DOHH2 (cell line): ENCODE measurements around the gene FAM72C.
"Not testable (repeated sequence)": the region's sequence is repeated elsewhere in the genome, so short reads cannot be mapped to it uniquely, and the experiment has no call there.

Experiments used
- H3F3A ChIP-seq: fragments of 200-600 bp; sonication (generic), shearing (Covaris generic); 2 replicates; pipeline ENCODE4 v1.6.0; 2016; ENCODE audit warnings: antibody characterized with exemption, mild to moderate bottlenecking; ENCODE audit not compliant: control insufficient read depth, insufficient read depth
- H3K27ac ChIP-seq: fragments of 200-600 bp; sonication (generic); 2 replicates; pipeline ENCODE4 v1.5.1; 2014; ENCODE audit warnings: low read depth, mild to moderate bottlenecking, low read length, moderate library complexity
- H3K27me3 ChIP-seq: fragments of 200-600 bp; sonication (generic); 2 replicates; pipeline ENCODE4 v1.6.1; 2014; ENCODE audit warnings: mild to moderate bottlenecking, low read length, mixed read lengths; ENCODE audit not compliant: control insufficient read depth
- H3K36me3 ChIP-seq: fragments of 200-600 bp; sonication (generic); 2 replicates; pipeline ENCODE4 v1.6.1; 2014; ENCODE audit warnings: mild to moderate bottlenecking, low read length, moderate library complexity, mixed read lengths; ENCODE audit not compliant: control insufficient read depth
- H3K4me1 ChIP-seq: fragments of 200-600 bp; sonication (generic); 2 replicates; pipeline ENCODE4 v1.6.1; 2014; ENCODE audit warnings: mild to moderate bottlenecking, low read length, mixed read lengths; ENCODE audit not compliant: control insufficient read depth
- H3K4me2 ChIP-seq: fragments of 200-600 bp; sonication (generic); 2 replicates; pipeline ENCODE4 v1.6.0; 2014; ENCODE audit warnings: mild to moderate bottlenecking, low read length, moderate library complexity
- H3K4me3 ChIP-seq: fragments of 200-600 bp; sonication (generic); 2 replicates; pipeline ENCODE4 v1.5.1; 2014; ENCODE audit warnings: mild to moderate bottlenecking, low read length, mixed read lengths
- H3K79me2 ChIP-seq: fragments of 200-600 bp; sonication (generic); 2 replicates; pipeline ENCODE4 v1.6.1; 2014; ENCODE audit warnings: mild to moderate bottlenecking, low read length, mixed read lengths; ENCODE audit not compliant: control insufficient read depth
- H3K9me2 ChIP-seq: fragments of 200-600 bp; sonication (generic); replicated peaks from 2 replicates; pipeline ENCODE4 v1.6.1; 2014; ENCODE audit warnings: mild to moderate bottlenecking, low read length, mixed read lengths; ENCODE audit not compliant: control insufficient read depth
- H3K9me3 ChIP-seq: fragments of 200-600 bp; sonication (generic); 2 replicates; pipeline ENCODE4 v1.6.1; 2014; ENCODE audit warnings: antibody characterized with exemption, low read length, mixed read lengths; ENCODE audit not compliant: control insufficient read depth, insufficient read depth
- H4K20me1 ChIP-seq: fragments of 200-600 bp; sonication (generic); 2 replicates; pipeline ENCODE4 v1.6.0; 2014; ENCODE audit warnings: low read depth, mild to moderate bottlenecking, antibody characterized with exemption, low read length, moderate library complexity; ENCODE audit not compliant: control insufficient read depth, insufficient read depth

The FAM72C gene

GRCh38 chr1:144009410-144009809 lies 37.6 kb upstream of the FAM72C start:
- H3K4me3 ChIP-seq, H3K4me2 ChIP-seq, H3K27ac ChIP-seq, H3K36me3 ChIP-seq, H3K9me2 ChIP-seq, H3K4me1 ChIP-seq, H3K79me2 ChIP-seq, H3K27me3 ChIP-seq, H3K9me3 ChIP-seq, H4K20me1 ChIP-seq, H3F3A ChIP-seq: not testable (repeated sequence)

GRCh38 chr1:144004259-144004658 lies 32.5 kb upstream of the FAM72C start:
- not testable (repeated sequence) for H3K4me2 ChIP-seq, H3K27ac ChIP-seq, H4K20me1 ChIP-seq, H3K9me3 ChIP-seq, H3K27me3 ChIP-seq, H3K79me2 ChIP-seq, H3K36me3 ChIP-seq, H3K4me1 ChIP-seq, H3K9me2 ChIP-seq, H3F3A ChIP-seq, H3K4me3 ChIP-seq

- H3K27ac ChIP-seq, H4K20me1 ChIP-seq, H3K9me3 ChIP-seq, H3F3A ChIP-seq, H3K4me1 ChIP-seq, H3K36me3 ChIP-seq, H3K4me2 ChIP-seq, H3K9me2 ChIP-seq, H3K4me3 ChIP-seq, H3K79me2 ChIP-seq, H3K27me3 ChIP-seq: not testable (repeated sequence)
Measured at GRCh38 chr1:144003306-144004029, 31.7 kb upstream of the FAM72C start.

GRCh38 chr1:144002141-144002881 lies 30.5 kb upstream of the FAM72C start:
- H3F3A ChIP-seq, H3K4me3 ChIP-seq, H4K20me1 ChIP-seq, H3K27ac ChIP-seq, H3K27me3 ChIP-seq, H3K4me2 ChIP-seq, H3K4me1 ChIP-seq, H3K79me2 ChIP-seq, H3K9me3 ChIP-seq, H3K9me2 ChIP-seq, H3K36me3 ChIP-seq: not testable (repeated sequence)

- not testable (repeated sequence) for H3K79me2 ChIP-seq, H3K36me3 ChIP-seq, H3K4me3 ChIP-seq, H3K4me2 ChIP-seq, H4K20me1 ChIP-seq, H3K4me1 ChIP-seq, H3K27me3 ChIP-seq, H3K27ac ChIP-seq, H3K9me3 ChIP-seq, H3F3A ChIP-seq, H3K9me2 ChIP-seq
Measured at GRCh38 chr1:144001077-144001476, 29.3 kb upstream of the FAM72C start.

GRCh38 chr1:143996020-143996419 lies 24.2 kb upstream of the FAM72C start:
- not testable (repeated sequence) for H3F3A ChIP-seq, H3K27ac ChIP-seq, H3K79me2 ChIP-seq, H3K4me3 ChIP-seq, H3K27me3 ChIP-seq, H3K9me2 ChIP-seq, H4K20me1 ChIP-seq, H3K36me3 ChIP-seq, H3K9me3 ChIP-seq, H3K4me1 ChIP-seq, H3K4me2 ChIP-seq

- not testable (repeated sequence) for H3K9me3 ChIP-seq, H3K4me2 ChIP-seq, H3K4me1 ChIP-seq, H3K36me3 ChIP-seq, H4K20me1 ChIP-seq, H3K27me3 ChIP-seq, H3K9me2 ChIP-seq, H3K27ac ChIP-seq, H3F3A ChIP-seq, H3K79me2 ChIP-seq, H3K4me3 ChIP-seq
Measured at GRCh38 chr1:143993301-143993907, 21.6 kb upstream of the FAM72C start.

GRCh38 chr1:143990699-143991098 lies 18.9 kb upstream of the FAM72C start:
- not testable (repeated sequence) for H3K4me1 ChIP-seq, H4K20me1 ChIP-seq, H3K4me3 ChIP-seq

More at GRCh38 chr1:143990699-143991098, 18.9 kb upstream of the FAM72C start:
- not testable (repeated sequence) for H3K9me2 ChIP-seq, H3K4me2 ChIP-seq, H3K9me3 ChIP-seq, H3K27ac ChIP-seq, H3K36me3 ChIP-seq, H3F3A ChIP-seq, H3K79me2 ChIP-seq, H3K27me3 ChIP-seq
